HG03442 (cell line): ENCODE measurements around the gene VPS16.

ENCODE experiments used
- ATAC-seq: cut with Tn5 transposase; IDR thresholded peaks from one replicate; pipeline ENCODE4 v1.9.1; 2021; ENCODE audit warnings: mild to moderate bottlenecking, moderate library complexity; ENCODE audit not compliant: unreplicated experiment

VPS16 gene

GRCh38 chr20:2834401-2835110 lies 6.0 kb upstream of the VPS16 start:
- ATAC-seq = no peak

- no peak for ATAC-seq
Measured at GRCh38 chr20:2835331-2835796, 5.2 kb upstream of the VPS16 start.

GRCh38 chr20:2836035-2836434 lies 4.5 kb upstream of the VPS16 start:
- no peak for ATAC-seq

- ATAC-seq = no peak
Measured at GRCh38 chr20:2837221-2837960, 3.2 kb upstream of the VPS16 start.

- ATAC-seq = no peak
Measured at GRCh38 chr20:2838170-2838797, 2.3 kb upstream of the VPS16 start.

- ATAC-seq = no peak
Measured at GRCh38 chr20:2838847-2839671, 1.5 kb upstream of the VPS16 start.

GRCh38 chr20:2839732-2840137 lies 810 bp upstream of the VPS16 start:
- ATAC-seq = no peak

- peak; percentile 34 for ATAC-seq
Measured at GRCh38 chr20:2840967-2841531, 504 bp downstream of the VPS16 start.

- ATAC-seq = no peak
Measured at GRCh38 chr20:2845607-2846006, 5.1 kb downstream of the VPS16 start.

GRCh38 chr20:2846698-2847097 lies 6.2 kb downstream of the VPS16 start:
- no peak for ATAC-seq

- ATAC-seq = no peak
Measured at GRCh38 chr20:2847802-2848201, 7.3 kb downstream of the VPS16 start.

GRCh38 chr20:2849529-2849928 lies 9.0 kb downstream of the VPS16 start:
- no peak for ATAC-seq

GRCh38 chr20:2851086-2851485 lies 10.5 kb downstream of the VPS16 start:
- no peak for ATAC-seq

- no peak for ATAC-seq
Measured at GRCh38 chr20:2858591-2858990, 18.0 kb downstream of the VPS16 start.

GRCh38 chr20:2859330-2860121 lies 19.0 kb downstream of the VPS16 start:
- ATAC-seq = no peak

GRCh38 chr20:2864626-2865025 lies 24.1 kb downstream of the VPS16 start:
- ATAC-seq = no peak

- ATAC-seq = no peak
Measured at GRCh38 chr20:2865101-2865500, 24.6 kb downstream of the VPS16 start.

- no peak for ATAC-seq
Measured at GRCh38 chr20:2865630-2866029, 25.1 kb downstream of the VPS16 start.

- ATAC-seq = no peak
Measured at GRCh38 chr20:2866236-2866635, 25.7 kb downstream of the VPS16 start.
